HG02678 (cell line): ENCODE measurements around the gene SPATA25.
"Not testable (repeated sequence)": the region's sequence is repeated elsewhere in the genome, so short reads cannot be mapped to it uniquely, and the experiment has no call there.

Experiments
- ATAC-seq: cut with Tn5 transposase; IDR thresholded peaks from one replicate; pipeline ENCODE4 v1.9.1; 2021; ENCODE audit warnings: mild to moderate bottlenecking, moderate library complexity; ENCODE audit not compliant: unreplicated experiment

The SPATA25 gene, protein sequence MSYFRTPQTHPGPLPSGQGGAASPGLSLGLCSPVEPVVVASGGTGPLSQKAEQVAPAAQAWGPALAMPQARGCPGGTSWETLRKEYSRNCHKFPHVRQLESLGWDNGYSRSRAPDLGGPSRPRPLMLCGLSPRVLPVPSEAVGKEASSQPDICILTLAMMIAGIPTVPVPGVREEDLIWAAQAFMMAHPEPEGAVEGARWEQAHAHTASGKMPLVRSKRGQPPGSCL

DNA sequence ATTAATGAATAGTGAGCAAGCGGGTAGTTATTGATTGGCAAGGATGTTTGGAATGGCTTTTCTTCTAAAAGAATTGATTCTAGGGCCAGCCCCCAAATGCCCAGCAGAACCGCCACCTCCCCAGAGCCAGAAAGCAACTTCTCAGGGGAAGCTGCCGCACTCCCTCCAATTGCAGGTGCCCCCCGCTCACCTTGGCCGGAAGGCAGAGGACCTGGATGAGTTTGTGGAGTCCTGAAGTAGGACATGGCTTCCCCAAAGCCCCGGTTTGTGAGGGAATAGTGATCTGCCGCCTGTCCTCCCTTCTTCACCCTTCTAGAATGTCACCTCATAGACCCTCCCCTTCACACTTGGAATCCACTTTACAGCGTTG, at the start of gene SPATA25:
SPATA25 (minus strand) TSS at position 277 of the 370 bp plus-strand sequence; CDS start at position 245, 32 bp downstream.
- ATAC-seq, result no peak

DNA sequence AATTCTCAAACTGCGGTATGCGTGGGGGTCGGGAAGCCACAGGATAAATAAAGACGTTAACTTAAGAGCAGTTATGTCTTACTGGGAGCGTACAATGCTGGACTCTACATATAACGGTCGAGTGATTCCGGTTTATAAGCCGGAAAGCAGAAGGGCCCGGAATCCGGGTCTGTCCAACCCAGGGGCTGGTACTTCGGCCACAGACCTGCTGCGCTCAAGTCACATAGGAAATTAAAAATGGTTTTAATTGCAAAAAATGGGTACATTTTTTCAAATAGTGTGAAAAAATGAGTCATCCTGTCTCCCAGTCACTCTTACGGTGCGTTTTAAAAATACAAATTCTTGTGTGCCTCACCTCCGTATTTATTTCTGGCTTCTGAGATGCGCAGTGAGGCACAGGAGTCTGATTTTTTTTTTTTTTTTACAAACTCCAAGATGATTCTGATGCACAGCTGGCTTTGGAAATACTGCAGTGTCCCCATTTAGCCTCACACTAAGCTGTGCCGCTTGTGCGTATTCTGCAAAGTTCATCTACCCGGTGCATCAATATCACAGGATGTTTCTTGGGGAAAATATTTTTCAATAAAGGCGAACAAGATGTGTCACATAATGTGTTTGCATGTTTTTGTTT, 48.1 kb upstream of the SPATA25 start:
- peak; percentile 10 for ATAC-seq

DNA sequence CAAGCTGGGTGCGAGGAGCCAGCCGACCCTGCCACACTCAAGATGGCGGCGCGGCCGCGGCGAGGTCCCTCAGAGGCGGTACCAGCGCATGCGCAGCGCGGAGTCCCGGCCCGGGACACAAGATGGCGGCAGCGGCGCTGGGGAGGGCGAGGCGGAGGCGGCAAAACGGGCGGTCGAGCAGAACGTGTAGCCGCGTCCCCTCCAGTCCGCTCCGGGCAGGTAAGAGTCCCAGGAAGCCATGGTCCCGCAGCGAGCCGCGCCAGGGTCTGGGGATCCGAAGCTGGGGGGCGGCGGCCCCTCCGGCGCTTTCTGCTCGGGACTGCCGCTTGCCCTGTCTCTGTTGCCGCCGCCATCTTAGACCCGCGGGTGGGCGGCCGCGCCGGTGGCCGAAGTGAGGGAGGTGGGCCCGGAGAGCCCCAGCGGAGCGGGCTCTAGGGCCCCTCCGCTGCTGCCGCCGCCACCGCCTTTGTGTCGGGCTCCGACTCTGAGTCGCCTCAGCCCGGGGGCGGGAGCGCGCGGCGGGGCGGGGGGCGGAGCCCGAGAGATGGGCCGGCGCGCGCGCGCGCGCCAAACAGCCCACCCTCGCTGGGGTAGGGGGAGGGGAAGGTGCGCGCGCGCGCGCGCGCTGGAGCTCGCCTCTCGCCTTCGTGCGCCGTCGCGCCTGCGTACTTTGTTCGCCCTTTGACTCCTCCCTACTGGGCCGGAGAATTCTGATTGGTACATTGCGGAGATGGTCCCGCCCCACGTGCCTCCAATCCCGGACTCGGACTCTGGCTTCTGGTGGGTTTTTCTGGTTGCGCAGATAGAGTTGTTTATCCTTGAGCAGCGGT, 47.4 kb upstream of the SPATA25 start, which contains the start of gene PCIF1:
PCIF1 (plus strand) TSS at position 98 of the 830 bp plus-strand sequence. CDS start 4,317 bp downstream, outside the sequence.
- peak; percentile 74 for ATAC-seq

DNA sequence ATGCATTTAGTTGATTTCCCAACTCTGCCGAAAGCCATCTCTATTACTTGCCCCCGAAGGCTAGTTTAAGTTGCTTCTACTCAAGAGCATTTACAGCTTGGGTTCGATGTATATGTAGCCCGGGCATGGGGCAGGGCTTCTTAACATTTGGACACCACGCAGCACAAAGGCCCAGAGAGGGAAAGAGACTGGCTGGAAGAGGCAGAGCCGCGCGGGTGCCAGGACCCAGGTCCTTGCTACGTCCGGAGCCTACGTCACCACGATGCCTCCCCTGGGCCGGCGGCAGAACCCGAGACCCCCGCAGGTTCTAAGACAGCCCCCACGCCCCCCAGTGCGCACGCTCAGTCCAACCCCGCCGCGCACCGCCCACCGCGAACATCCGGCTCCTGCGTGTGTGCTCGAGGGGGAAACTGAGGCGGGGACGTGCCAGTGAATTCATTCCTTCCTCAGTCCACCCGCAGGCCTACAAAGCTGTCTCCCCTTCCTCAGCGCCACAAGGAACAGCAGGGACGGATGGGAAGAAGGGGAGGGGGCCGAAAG, 46.7 kb upstream of the SPATA25 start:
- peak; percentile 12 for ATAC-seq

DNA sequence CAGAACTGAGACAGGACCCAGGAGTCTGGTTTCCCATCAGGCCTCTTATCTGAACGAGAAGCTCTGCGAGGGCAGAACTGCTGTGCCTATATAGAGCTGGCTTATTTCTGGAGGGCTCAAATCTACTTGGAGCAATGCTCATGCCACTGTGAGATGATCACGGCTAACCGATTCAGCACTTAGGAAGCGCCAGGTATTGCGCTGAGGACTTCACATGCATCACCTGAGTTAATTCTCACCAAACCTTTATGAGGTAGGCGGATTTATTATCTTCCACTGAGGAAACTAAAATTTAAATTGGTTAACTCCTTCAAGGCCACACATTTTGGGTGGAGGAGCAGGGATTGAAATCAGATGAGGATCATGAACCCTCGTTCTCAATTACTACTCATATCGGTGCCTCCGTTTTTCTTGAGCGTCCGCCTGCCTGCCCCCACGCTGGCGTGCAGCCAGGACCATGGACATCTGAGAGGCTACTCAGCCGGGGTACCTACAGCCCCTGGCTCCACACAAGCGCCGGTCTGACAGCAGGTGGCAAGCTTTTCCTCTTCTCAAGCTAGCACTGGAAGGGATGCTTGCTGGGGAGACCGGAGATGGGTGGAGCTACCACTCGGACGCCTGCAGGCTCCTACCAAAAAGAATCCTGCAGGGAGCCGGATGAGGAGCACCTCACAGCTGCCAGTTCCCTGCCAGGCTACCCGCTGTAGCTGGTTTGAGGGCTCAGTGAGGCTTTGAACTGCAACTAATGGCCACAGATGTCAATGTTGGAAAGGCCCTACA, 46.0 kb upstream of the SPATA25 start:
- no peak for ATAC-seq

DNA sequence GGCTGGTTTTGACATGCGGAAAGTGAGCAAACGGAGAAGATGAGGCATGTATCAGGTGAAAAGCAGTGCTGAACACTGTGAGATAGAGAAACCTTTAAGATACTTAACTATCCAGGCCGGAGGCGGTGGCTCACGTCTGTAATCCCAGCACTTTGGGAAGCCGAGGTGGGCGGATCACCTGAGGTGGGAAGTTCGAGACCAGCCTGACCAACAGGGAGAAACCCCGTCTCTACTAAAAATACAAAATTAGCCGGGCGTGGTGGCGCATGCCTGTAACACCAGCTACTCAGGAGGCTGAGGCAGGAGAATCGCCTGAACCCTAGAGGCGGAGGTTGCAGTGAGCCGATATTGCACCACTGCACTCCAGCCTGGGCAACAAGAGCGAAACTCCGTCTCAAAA, 44.3 kb upstream of the SPATA25 start:
- not testable (repeated sequence) for ATAC-seq

DNA sequence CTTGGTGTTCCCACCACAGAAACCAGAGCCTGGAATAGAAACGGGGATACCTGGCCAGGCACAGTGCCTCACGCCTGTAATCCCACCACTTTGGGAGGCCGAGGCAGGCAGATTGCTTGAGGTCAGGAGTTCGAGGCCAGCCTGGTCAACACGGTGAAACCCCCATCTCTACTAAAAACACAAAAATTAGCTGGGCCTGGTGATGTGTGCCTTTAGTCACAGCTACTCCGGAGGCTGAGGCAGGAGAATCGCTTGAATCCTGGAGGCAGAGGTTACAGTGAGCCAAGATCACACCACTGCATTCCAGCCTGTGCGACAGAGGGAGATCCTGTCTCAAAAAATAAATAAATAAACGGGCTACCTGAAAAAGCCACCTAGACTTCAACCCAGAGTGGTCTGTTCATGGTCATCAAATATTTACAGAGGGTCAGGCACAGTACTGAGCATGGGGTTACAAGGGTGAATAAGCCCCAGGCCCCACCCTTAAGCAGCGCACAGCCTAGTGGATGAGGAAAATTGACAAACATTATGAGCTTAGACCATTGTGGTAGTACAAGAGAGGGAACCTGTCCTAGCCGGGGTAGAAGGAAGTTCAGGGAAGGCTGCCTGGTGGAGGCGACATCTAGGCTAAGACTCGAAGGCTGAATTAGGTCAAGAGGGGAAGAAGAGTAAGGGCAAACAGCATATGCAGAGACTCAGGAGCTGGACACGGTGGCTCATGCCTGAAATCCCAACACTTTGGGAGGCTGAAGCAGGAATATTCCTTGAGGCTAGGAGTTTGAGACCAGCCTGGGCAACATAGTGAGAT, 39.9 kb upstream of the SPATA25 start:
- ATAC-seq, result no peak

DNA sequence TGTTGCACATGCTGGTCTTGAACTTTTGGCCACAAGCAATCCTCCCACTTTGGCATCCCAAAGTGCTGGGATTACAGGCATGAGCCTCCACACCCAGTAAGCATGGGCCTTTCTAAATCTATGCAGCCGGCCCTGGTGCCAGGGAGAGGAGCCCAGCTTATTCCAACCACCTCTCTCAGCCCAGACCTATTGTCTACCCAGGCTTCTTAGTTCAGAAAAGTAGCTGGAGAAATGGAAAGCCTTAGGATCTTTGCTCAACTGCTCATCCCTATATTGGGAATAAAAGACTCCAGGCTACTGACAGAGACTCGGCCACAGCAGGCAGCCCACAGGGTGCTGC, 39.3 kb upstream of the SPATA25 start:
- ATAC-seq, result no peak

DNA sequence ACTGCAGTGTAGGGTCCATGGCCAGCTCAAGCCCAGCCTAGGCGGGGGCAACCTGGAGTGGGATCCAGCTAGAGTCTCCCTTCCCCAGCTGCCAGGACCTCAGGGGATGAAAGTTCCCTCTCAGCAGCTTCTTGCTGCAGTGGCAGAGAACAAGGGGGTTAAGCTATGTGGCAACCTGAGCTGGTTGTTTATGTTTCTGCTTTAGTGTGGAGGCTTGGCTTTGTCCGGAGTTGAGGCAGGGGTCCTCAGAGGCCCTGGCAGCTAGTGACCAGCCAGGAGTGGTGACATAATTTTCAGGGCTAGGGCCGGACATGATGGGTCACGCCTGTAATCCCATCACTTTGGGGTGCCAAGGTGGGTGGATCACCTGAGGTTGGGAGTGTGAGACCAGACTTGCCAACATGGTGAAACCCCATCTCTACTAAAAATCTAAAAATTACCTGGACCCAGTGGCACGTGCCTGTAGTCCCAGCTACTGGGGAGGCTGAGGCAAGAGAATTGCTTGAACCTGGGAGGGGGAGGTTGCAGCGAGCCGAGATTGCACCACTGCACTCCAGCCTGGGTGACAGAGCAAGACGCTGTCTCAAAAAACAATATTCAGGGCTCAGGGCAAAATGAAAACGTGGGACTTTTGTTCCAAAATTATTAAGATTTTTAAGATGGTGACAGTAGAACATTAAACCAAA, 38.5 kb upstream of the SPATA25 start:
- no peak for ATAC-seq

DNA sequence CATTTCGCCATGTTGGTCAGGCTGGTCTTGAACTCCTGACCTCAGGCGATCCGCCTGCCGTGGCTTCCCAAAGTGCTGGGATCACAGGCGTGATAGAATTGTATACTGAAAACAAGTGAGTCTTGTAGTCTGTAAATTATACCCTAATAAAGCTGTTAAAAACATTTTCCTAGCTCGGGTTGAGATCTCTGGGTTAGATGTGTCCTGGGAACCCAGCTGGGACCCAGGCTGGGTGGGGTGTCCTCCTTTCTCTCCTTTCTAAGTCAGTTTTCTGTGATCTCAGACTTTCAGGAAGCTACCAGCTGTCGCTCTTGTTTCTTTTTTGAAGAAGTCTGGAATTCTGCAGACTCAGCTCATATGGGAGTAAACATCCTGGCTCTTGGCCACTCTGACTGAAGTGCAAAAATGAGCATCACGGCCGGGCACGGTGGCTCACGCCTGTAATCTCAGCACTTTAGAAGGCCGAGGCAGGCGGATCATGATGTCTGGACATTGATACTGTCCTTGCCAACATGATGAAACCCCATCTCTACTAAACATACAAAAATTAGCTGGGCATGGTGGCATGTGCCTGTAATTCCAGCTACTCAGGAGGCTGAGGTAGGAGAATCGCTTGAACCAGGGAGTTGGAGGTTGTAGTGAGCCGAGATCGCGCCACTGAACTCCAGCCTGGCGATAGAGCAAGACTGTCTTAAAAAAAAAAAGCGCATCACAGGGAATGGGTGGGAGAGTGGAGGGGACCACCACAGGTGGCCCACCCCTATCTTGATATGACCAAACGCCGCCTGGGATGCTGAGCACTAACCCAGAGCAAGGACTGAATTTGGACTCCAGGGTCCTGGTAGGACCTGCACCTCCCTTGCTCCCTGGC, 37.2 kb upstream of the SPATA25 start:
- no peak for ATAC-seq

DNA sequence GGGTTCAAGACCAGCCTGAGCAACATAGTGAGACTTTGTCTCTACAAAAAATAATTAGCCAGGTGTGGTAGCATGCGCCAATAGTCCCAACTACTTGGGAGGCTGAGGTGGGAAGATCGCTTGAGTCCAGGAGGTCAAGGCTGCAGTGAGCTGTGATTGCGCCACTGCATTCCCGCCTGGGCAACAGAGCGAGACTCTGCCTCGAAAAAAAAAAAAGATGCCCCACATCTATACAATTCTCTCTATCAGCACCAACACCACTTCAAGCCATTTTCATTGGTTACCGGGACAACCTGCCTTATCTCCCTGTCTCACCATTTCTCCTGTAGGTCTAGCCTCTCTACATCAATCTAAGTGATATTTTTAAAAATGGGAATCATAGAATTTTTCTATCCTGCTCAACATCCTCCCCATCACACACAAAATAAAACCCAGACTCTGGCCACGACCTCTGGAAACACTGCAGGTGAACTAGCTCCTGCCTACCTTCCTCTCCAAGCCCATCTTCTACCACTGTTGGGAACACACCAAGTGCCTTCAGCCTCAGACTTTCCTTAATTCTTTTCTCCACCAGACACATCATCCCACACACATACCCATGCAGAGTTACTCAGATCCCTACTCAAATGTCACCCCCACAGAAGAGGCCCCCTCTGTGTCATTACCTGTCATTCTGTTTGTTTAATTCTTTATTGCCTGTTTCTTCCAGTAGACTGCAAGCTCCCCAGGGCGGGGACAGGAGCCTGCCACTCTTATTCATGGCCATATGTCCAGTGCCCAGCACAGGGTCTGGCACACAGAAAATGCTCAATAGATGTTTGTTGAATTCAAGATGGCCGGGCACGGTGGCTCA, 34.1 kb upstream of the SPATA25 start:
- ATAC-seq, result no peak

DNA sequence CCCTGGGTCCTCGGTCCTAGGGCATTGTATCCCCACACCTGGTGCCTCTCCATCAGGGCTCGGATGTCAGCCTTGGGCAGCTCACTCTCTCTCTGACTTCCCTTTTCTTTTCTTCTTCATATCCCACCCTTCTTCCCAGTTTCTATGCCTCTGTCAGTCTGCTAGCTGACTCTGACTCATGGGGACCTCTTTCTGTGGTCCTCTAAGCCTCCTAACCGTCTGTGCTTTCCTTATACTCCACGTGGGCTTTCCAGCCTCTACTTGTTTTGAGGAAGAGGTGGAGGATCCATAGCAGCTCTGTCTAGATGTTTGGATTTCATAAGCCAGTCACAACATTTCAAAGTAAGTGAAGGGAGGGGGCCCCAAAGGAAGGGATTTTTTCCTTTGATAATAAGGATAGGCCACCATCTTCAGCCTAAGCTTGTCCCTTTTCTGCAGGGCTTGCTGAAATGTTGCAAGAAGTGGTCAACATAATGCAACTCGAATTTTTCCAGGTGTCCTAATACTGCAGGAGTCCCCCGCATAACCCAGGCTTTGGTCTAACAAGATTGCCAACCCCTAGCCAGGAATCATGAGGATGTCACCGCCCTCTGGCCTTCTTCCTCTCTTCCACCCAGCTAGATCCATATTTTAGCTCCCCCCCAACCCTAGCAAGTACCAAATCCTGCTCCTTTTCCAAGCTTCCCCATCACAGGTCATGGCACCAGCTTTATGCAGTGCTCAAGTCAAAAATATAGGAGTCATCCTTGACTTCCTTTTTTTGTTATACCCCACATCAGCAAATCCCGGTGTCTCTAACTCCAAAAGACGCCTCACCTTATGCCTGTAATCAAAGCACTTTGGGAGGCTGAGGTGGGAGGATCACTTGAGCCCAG, 33.3 kb upstream of the SPATA25 start:
- no peak for ATAC-seq

DNA sequence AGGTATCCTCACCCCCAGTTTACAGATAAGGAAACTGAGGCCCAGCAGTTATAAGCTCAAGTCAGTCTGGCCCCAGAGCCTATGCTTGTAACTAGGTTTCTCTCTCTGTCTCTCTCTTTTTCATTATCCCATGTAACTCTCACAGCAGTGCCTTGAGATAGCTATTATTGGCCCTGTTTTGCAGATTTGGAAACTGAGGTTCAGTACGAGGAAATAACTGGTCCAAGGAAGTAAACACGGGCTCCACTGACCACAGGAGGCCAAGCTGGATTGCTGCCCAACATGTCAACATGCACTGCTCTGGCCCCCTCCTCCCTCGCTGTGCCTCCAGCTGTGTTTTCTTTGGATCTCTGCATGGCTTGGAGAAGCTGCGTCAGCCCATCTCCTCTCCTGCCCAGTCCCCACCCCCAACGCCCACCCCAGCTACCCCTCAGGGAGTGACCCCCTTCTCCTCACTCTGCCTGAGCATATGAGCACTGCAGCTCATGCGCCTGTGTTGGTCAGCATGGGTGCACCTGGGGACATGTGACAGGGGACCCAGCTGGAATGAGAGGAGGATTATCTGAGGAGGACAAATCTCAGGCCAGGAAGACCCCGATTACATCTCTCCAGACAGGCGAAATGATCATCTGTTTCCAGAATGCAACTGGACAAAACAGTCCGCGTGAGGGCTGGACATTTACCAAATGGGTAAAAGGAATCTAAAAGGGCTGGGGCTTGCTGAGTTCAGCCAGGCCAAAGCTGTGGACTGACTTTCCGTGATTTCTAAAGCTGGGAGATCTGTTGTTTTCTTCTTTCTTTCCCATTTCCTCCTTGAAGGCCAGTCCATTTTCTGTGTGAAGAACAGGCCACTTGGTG, 32.3 kb upstream of the SPATA25 start:
- no peak for ATAC-seq

DNA sequence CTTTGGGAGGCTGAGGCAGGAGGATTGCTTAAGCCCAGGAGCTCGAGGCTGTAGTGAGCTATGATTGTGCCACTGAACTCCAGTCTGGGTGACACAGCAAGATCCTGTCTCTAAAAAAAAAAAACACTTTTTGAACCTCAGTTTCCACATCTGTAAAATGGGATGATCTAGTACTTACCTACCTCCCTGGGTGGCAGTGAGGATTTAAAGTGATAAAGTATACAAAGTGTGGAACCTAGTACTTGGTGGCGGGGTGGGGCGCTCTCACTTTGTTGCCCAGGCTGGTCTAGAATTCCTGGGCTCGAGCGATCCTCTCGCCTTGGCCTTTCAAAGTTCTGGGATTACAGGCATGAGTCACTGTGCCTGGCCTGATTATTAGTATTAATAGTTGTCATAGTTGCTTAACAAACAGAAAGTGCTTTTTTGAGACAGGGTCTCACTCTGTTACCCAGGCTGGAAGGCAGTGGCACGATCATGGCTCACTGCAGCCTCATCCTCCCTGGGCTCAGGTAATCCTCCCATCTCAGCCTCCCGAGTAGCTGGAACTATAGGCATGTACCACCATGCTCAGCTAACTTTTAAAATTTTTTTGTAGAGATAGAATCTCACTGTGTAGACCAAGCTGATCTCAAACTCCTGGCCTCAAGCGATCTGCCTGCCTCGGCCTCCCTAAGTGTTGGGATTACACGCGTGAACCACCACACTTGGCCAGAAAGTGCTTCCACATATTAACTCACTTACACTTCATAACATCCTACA, 31.5 kb upstream of the SPATA25 start:
- no peak for ATAC-seq

DNA sequence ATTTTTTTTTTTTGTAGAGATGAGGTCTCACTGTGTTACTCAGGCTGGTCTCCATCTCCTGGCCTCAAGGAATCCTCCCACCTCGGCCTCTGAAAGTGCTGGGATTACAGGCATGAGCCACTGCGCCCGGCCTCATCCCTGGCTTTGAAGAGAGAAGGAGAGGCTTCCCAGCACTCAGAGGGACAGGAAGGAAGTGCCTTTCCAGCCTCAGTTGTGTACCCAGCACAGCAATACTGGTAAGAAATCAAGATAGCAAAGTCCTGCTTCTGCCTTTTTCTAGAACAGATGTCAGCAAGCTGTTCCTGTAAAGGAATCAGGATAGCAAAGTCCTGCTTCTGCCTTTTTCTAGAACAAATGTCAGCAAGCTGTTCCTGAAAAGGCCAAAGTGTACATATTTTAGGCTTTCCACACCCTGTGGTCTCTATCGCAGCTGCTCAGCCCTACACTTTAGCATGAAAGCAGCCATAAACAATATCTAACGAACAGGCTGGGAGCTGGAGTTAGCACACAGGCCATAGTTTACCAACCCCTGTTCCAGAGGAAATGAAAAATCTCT, 30.8 kb upstream of the SPATA25 start:
- ATAC-seq, result no peak
